Measurements from ENCODE around the gene LRRC4.

The LRRC4 gene

GRCh38 chr7:127993987-127994386 lies 37.2 kb downstream of the LRRC4 start:
- no peak for TF ChIP-seq CTCF (IDR thresholded peaks at IDR 0.05; ENCODE audit: insufficient read depth, low read length)
- no peak for TF ChIP-seq SPI1 (IDR thresholded peaks at IDR 0.05; ENCODE audit: borderline replicate concordance, low read depth)
- TF ChIP-seq GABPA (IDR thresholded peaks at IDR 0.05; ENCODE audit: low read depth), result no peak
- TF ChIP-seq POLR2AphosphoS5 (IDR thresholded peaks at IDR 0.05; ENCODE audit: low read depth), result no peak
- no peak for TF ChIP-seq REST (IDR thresholded peaks at IDR 0.05; ENCODE audit: insufficient replicate concordance, low read depth)
- no peaks in the 10 kb centered on the region for H3K27me3 ChIP-seq (ENCODE audit: insufficient read depth, poor library complexity, severe bottlenecking)
- H3K27ac ChIP-seq (replicated peaks), result no peak overlapping the region
- DNase-seq (ENCODE audit: low read depth in 1 of 2, low spot score in 1 of 2), result no peak
- H3K4me3 ChIP-seq (replicated peaks; ENCODE audit: insufficient read depth, low read length), result no peak overlapping the region

- no peak for TF ChIP-seq REST (IDR thresholded peaks at IDR 0.05; ENCODE audit: insufficient replicate concordance, low read depth)
- TF ChIP-seq CTCF (IDR thresholded peaks at IDR 0.05; ENCODE audit: insufficient read depth, low read length), result no peak
- no peak for TF ChIP-seq SPI1 (IDR thresholded peaks at IDR 0.05; ENCODE audit: borderline replicate concordance, low read depth)
- TF ChIP-seq GABPA (IDR thresholded peaks at IDR 0.05; ENCODE audit: low read depth), result no peak
- TF ChIP-seq POLR2AphosphoS5 (IDR thresholded peaks at IDR 0.05; ENCODE audit: low read depth), result no peak
- no peaks in the 10 kb centered on the region for H3K27me3 ChIP-seq (ENCODE audit: insufficient read depth, poor library complexity, severe bottlenecking)
- no peak for DNase-seq (ENCODE audit: low read depth in 1 of 2, low spot score in 1 of 2)
Measured at GRCh38 chr7:127993317-127993716, 37.9 kb downstream of the LRRC4 start.

GRCh38 chr7:127988751-127989150 lies 42.5 kb downstream of the LRRC4 start:
- H3K27ac ChIP-seq (replicated peaks), result no peak overlapping the region
- no peak overlapping the region for H3K4me3 ChIP-seq (replicated peaks; ENCODE audit: insufficient read depth, low read length)
- DNase-seq (ENCODE audit: low read depth in 1 of 2, low spot score in 1 of 2), result no peak
- TF ChIP-seq REST (IDR thresholded peaks at IDR 0.05; ENCODE audit: insufficient replicate concordance, low read depth), result no peak
- TF ChIP-seq CTCF (IDR thresholded peaks at IDR 0.05; ENCODE audit: insufficient read depth, low read length), result no peak
- TF ChIP-seq SPI1 (IDR thresholded peaks at IDR 0.05; ENCODE audit: borderline replicate concordance, low read depth), result no peak
- TF ChIP-seq POLR2AphosphoS5 (IDR thresholded peaks at IDR 0.05; ENCODE audit: low read depth), result no peak
- TF ChIP-seq GABPA (IDR thresholded peaks at IDR 0.05; ENCODE audit: low read depth), result no peak
- no peaks in the 10 kb centered on the region for H3K27me3 ChIP-seq (ENCODE audit: insufficient read depth, poor library complexity, severe bottlenecking)

More at GRCh38 chr7:127993317-127993716, 37.9 kb downstream of the LRRC4 start:
- H3K4me3 ChIP-seq (replicated peaks; ENCODE audit: insufficient read depth, low read length), result no peak overlapping the region
- no peak overlapping the region for H3K27ac ChIP-seq (replicated peaks)
